Activated CD4-positive, alpha-beta memory T cell treated with anti-CD3 and anti-CD28 coated beads, Interleukin-2, amount 10 ng/mL, durations not matched to agents 7 days and 5 days (primary cell): ENCODE data around the gene TPSD1. TPM values are rescaled to one million over a fixed set of nuclear protein-coding genes. Genes with fewer than 3 reads are reported as not detected.

ENCODE experiments used
- CTCF ChIA-PET: fragments of 350-600 bp; sonication (Branson Sonifier 250); formaldehyde crosslinking; loops from one replicate; lab custom pipeline; 2021; ENCODE audit warnings: antibody characterized with exemption, inconsistent platforms; lab: Charles Lee
- POLR2A ChIA-PET: fragments of 350-600 bp; sonication (Branson Sonifier 250); formaldehyde crosslinking; loops from one replicate; lab custom pipeline; 2021; ENCODE audit warnings: antibody characterized with exemption; lab: Charles Lee
- DNase-seq: peaks from one replicate; pipeline ENCODE4 v3.0.0-alpha.2; 2020
- H3K27ac Mint-ChIP-seq: one replicate; pipeline ENCODE4 v1.8.0; 2021; ENCODE audit warnings: mild to moderate bottlenecking, mixed read lengths
- H3K27me3 Mint-ChIP-seq: one replicate; pipeline ENCODE4 v1.8.0; 2021; ENCODE audit warnings: mixed read lengths
- H3K36me3 Mint-ChIP-seq: one replicate; pipeline ENCODE4 v1.8.0; 2021; ENCODE audit warnings: low read depth, mixed read lengths
- H3K4me1 Mint-ChIP-seq: one replicate; pipeline ENCODE4 v1.8.0; 2021; ENCODE audit warnings: mixed read lengths
- H3K4me3 Mint-ChIP-seq: one replicate; pipeline ENCODE4 v1.8.0; 2021; ENCODE audit warnings: mild to moderate bottlenecking, mixed read lengths
- H3K9me3 Mint-ChIP-seq: one replicate; pipeline ENCODE4 v1.8.0; 2021; ENCODE audit warnings: mixed read lengths
- total RNA-seq, 2 experiments: library from RNA; stranded (reverse); gene quantifications; one replicate each; pipeline ENCODE4 v1.2.3, GENCODE V29; 2021

TPSD1 gene
- total RNA-seq, 2 experiments from 2014 or later: not detected

- ChIA-PET POLR2A (no interaction called here), CTCF (no interaction called here)
- H3K36me3 Mint-ChIP-seq: no peaks in the 10 kb centered on the region
- H3K4me3 Mint-ChIP-seq: no peak overlapping the region
- H3K27me3 Mint-ChIP-seq: peaks cover 2% of the 10 kb centered on the region
- H3K4me1 Mint-ChIP-seq: no peaks in the 10 kb centered on the region
- DNase-seq: no peak
- no peak overlapping the region for H3K27ac Mint-ChIP-seq
- H3K9me3 Mint-ChIP-seq: no peaks in the 10 kb centered on the region
Measured at GRCh38 chr16:1279945-1280589, 24.2 kb downstream of the TPSD1 start.

GRCh38 chr16:1280783-1281182, 24.9 kb downstream of the TPSD1 start:
- H3K4me3 Mint-ChIP-seq: no peak overlapping the region

GRCh38 chr16:1281517-1281916, 25.6 kb downstream of the TPSD1 start:
- Mint-ChIP-seq H3K4me3 (no peak overlapping the region), H3K27me3 (peaks cover 2% of the 10 kb centered on the region)

More at GRCh38 chr16:1280783-1281182, 24.9 kb downstream of the TPSD1 start:
- no peaks in the 10 kb centered on the region for H3K9me3 Mint-ChIP-seq
- H3K27ac Mint-ChIP-seq: no peak overlapping the region
- H3K27me3 Mint-ChIP-seq: peaks cover 2% of the 10 kb centered on the region
- no peak for DNase-seq
- CTCF ChIA-PET: no interaction called here
- H3K4me1 Mint-ChIP-seq: no peaks in the 10 kb centered on the region
- H3K36me3 Mint-ChIP-seq: no peaks in the 10 kb centered on the region
- POLR2A ChIA-PET: no interaction called here

GRCh38 chr16:1282324-1282973, 26.6 kb downstream of the TPSD1 start:
- no peak overlapping the region for H3K4me3 Mint-ChIP-seq
- H3K27me3 Mint-ChIP-seq: peaks cover 2% of the 10 kb centered on the region
- no peaks in the 10 kb centered on the region for H3K36me3 Mint-ChIP-seq
- no peaks in the 10 kb centered on the region for H3K9me3 Mint-ChIP-seq
- H3K27ac Mint-ChIP-seq: no peak overlapping the region
- no peak for DNase-seq
- ChIA-PET CTCF (no interaction called here), POLR2A (no interaction called here)
- no peaks in the 10 kb centered on the region for H3K4me1 Mint-ChIP-seq

More at GRCh38 chr16:1281517-1281916, 25.6 kb downstream of the TPSD1 start:
- Mint-ChIP-seq H3K4me1 (no peaks in the 10 kb centered on the region), H3K9me3 (no peaks in the 10 kb centered on the region), H3K27ac (no peak overlapping the region), H3K36me3 (no peaks in the 10 kb centered on the region)
- CTCF ChIA-PET: no interaction called here
- no peak for DNase-seq
- POLR2A ChIA-PET: no interaction called here

GRCh38 chr16:1283296-1283695, 27.4 kb downstream of the TPSD1 start:
- Mint-ChIP-seq H3K27me3 (peaks cover 5% of the 10 kb centered on the region), H3K27ac (no peak overlapping the region), H3K4me1 (no peaks in the 10 kb centered on the region), H3K4me3 (no peak overlapping the region), H3K9me3 (no peaks in the 10 kb centered on the region), H3K36me3 (no peaks in the 10 kb centered on the region)
- ChIA-PET CTCF (no interaction called here), POLR2A (no interaction called here)
- DNase-seq: no peak

- POLR2A ChIA-PET: no interaction called here
Measured at GRCh38 chr16:1283996-1284616, 28.2 kb downstream of the TPSD1 start.

GRCh38 chr16:1285669-1286512, 30.0 kb downstream of the TPSD1 start:
- DNase-seq: no peak
- Mint-ChIP-seq H3K27ac (no peak overlapping the region), H3K4me3 (no peak overlapping the region), H3K9me3 (no peaks in the 10 kb centered on the region), H3K4me1 (no peaks in the 10 kb centered on the region), H3K36me3 (no peaks in the 10 kb centered on the region), H3K27me3 (peaks cover 16% of the 10 kb centered on the region)
- ChIA-PET CTCF (interaction anchor here (1.1 kb wide), 1 partner anchor 15 kb away, joined by 3 read pairs; no protein-coding TSS in a partner anchor), POLR2A (no interaction called here)

More at GRCh38 chr16:1283996-1284616, 28.2 kb downstream of the TPSD1 start:
- Mint-ChIP-seq H3K9me3 (no peaks in the 10 kb centered on the region), H3K4me1 (no peaks in the 10 kb centered on the region), H3K27ac (no peak overlapping the region), H3K4me3 (no peak overlapping the region), H3K27me3 (peaks cover 5% of the 10 kb centered on the region), H3K36me3 (no peaks in the 10 kb centered on the region)
- CTCF ChIA-PET: interaction anchor here (0.5 kb wide), 1 partner anchor 87 kb away, joined by 3 read pairs; no protein-coding TSS in a partner anchor
- DNase-seq: no peak

GRCh38 chr16:1286513-1287094, 30.7 kb downstream of the TPSD1 start:
- ChIA-PET CTCF (interaction anchor here (1.1 kb wide), 1 partner anchor 16 kb away, joined by 3 read pairs; no protein-coding TSS in a partner anchor), POLR2A (no interaction called here)
- Mint-ChIP-seq H3K36me3 (no peaks in the 10 kb centered on the region), H3K27me3 (peaks cover 21% of the 10 kb centered on the region), H3K27ac (no peak overlapping the region), H3K4me3 (no peak overlapping the region), H3K4me1 (no peaks in the 10 kb centered on the region), H3K9me3 (no peaks in the 10 kb centered on the region)
- no peak for DNase-seq

- peaks cover 28% of the 10 kb centered on the region for H3K27me3 Mint-ChIP-seq
- DNase-seq: no peak
- no peaks in the 10 kb centered on the region for H3K4me1 Mint-ChIP-seq
- POLR2A ChIA-PET: no interaction called here
- CTCF ChIA-PET: no interaction called here
- no peak overlapping the region for H3K4me3 Mint-ChIP-seq
- no peaks in the 10 kb centered on the region for H3K9me3 Mint-ChIP-seq
- H3K27ac Mint-ChIP-seq: no peak overlapping the region
- no peaks in the 10 kb centered on the region for H3K36me3 Mint-ChIP-seq
Measured at GRCh38 chr16:1287982-1288670, 32.3 kb downstream of the TPSD1 start.

- Mint-ChIP-seq H3K4me1 (no peaks in the 10 kb centered on the region), H3K27me3 (peaks cover 31% of the 10 kb centered on the region), H3K27ac (no peak overlapping the region), H3K4me3 (no peak overlapping the region), H3K9me3 (no peaks in the 10 kb centered on the region), H3K36me3 (no peaks in the 10 kb centered on the region)
- ChIA-PET POLR2A (no interaction called here), CTCF (no interaction called here)
- no peak for DNase-seq
Measured at GRCh38 chr16:1288813-1289476, 33.1 kb downstream of the TPSD1 start.

GRCh38 chr16:1289477-1289866, 33.6 kb downstream of the TPSD1 start:
- ChIA-PET POLR2A (no interaction called here), CTCF (interaction anchor here (1.3 kb wide), 1 partner anchor 12 kb away, joined by 3 read pairs; no protein-coding TSS in a partner anchor)
- Mint-ChIP-seq H3K27me3 (peaks cover 36% of the 10 kb centered on the region), H3K4me1 (no peaks in the 10 kb centered on the region), H3K36me3 (no peaks in the 10 kb centered on the region), H3K27ac (no peak overlapping the region), H3K9me3 (no peaks in the 10 kb centered on the region), H3K4me3 (no peak overlapping the region)
- DNase-seq: no peak
